NCI-H146 treated with DMSO at 0.1 percent for 48 hours (cell line): ENCODE results near the gene MEF2A.

Source experiments
- DNase-seq: peaks from one replicate; lab custom pipeline; 2025; ENCODE audit not compliant: unreplicated experiment; lab: John Stamatoyannopoulos, UW

The MEF2A gene

GRCh38 chr15:99753066-99753465, 187.3 kb downstream of the MEF2A start:
- DNase-seq, result peak; percentile 74

- peak; percentile 71 for DNase-seq
Measured at GRCh38 chr15:99755692-99756409, 190.1 kb downstream of the MEF2A start.

GRCh38 chr15:99762288-99762687, 196.5 kb downstream of the MEF2A start:
- no peak for DNase-seq

DNA sequence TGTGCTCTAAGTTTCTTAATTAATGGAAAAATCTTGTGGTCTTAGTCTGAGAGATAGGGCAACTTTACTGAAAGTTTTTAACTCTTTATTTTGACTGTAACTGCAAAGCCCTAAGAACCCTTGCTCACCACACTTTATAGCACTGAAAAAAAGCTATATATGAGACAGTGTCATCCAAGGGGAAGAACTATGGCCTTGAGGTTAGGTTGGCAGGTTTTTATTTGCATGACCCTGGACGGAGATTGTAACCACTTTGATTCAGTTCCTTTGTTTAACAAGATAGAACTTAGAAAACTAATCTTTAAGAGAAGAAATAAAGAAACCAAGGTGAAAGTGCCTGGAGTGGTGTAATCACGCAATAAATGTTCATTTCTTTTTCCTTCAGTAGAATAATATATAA, 198.0 kb downstream of the MEF2A start:
- no peak for DNase-seq

DNA sequence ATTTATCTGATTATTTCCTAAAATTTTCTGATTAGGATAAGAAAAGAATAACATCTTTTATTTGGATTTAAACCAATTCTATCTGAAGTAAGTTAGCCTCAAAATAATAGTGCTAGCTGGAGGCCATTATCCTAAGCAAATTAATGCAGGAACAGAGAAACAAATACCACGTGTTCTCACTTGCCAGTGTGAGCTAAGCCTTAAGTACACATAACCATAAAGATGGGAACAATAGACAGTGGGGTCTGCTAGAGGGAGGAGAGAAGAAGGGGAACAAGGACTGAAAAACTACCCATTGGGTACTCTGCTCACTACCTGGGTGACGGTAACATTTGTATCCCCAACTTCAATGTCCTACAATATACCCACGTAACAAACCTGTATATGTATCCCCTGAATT, 198.7 kb downstream of the MEF2A start:
- DNase-seq, result peak; percentile 65
